ENCODE measurements around the gene ARAF.

ARAF gene

DNA sequence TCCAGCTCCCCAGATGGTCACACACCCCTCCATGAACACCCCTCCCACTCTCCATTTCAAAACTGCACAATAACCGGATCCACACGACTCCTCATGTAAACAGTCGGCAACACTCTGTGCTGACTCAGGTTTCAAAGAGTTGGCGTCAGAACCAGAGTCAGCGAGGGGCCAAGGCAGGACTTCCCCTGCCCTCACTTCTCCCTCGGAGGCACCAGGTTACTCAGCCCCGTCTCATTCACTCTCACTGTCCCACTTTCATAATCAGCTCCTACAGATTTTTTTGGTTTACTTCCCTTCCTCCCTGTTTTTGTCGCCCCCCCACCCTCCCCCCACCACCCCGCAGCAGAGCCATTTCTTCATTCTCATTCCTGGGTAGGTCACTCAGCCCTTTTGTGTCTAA, 18.5 kb downstream of the ARAF start:
- no peak overlapping the region for H3K4me3 ChIP-seq (ENCODE audit: low read depth, low read length)
- H3K27me3 ChIP-seq (ENCODE audit: control insufficient read depth, insufficient read depth, low read length) = no peaks in the 10 kb centered on the region
- H3K9me3 ChIP-seq (ENCODE audit: control insufficient read depth, insufficient read depth, low read length) = no peaks in the 10 kb centered on the region
- H3K9ac ChIP-seq (ENCODE audit: low read depth, low read length) = no peak overlapping the region
- peaks cover 3% of the 10 kb centered on the region for H3K36me3 ChIP-seq (ENCODE audit: control insufficient read depth, insufficient read depth, low read length)
- H3K4me1 ChIP-seq (ENCODE audit: control insufficient read depth, insufficient read depth, low read length) = peaks cover 4% of the 10 kb centered on the region

- no peak within 1 kb of the TSS for H3K9ac ChIP-seq (ENCODE audit: low read depth, low read length)
- no peaks in the 10 kb centered on the region for H3K36me3 ChIP-seq (ENCODE audit: control insufficient read depth, insufficient read depth, low read length)
- peaks cover 2% of the 10 kb centered on the region for H3K4me1 ChIP-seq (ENCODE audit: control insufficient read depth, insufficient read depth, low read length)
- no peaks in the 10 kb centered on the region for H3K9me3 ChIP-seq (ENCODE audit: control insufficient read depth, insufficient read depth, low read length)
- H3K4me3 ChIP-seq (ENCODE audit: low read depth, low read length) = peak within 1 kb of the TSS; percentile 45
- no peaks in the 10 kb centered on the region for H3K27me3 ChIP-seq (ENCODE audit: control insufficient read depth, insufficient read depth, low read length)
Observed at GRCh38 chrX:47581731-47582647, 21.0 kb downstream of the ARAF start, which contains the start of gene TIMP1. Gene TIMP1, plus strand, starts transcription at chrX:47582436. Its CDS starts 980 bp downstream, at chrX:47583416.

DNA sequence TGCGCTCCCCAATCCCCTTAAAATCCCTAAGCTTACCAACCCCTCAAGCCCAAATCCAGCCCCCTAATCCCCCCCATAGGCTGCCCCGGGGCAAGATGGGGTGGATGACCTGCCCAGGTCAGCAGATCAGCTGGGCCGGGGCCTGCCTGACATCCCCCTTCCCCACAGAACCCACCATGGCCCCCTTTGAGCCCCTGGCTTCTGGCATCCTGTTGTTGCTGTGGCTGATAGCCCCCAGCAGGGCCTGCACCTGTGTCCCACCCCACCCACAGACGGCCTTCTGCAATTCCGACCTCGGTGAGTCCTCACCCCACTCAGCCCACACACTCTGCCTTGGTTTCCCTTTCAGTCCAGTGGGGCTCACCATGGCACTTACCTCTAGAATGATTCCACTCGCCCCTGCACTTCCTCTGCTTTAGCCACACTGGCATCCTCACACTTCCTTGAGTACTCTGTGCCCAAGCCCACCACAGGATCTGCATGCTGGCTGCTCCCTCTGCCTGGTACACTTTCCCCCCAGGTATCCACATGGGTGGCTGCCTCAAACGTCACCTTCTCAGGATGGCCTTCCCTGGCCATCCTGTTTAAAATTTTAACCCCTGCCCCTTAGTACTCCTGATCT, 22.3 kb downstream of the ARAF start:
- H3K4me1 ChIP-seq (ENCODE audit: control insufficient read depth, insufficient read depth, low read length) = peaks cover 2% of the 10 kb centered on the region
- H3K9me3 ChIP-seq (ENCODE audit: control insufficient read depth, insufficient read depth, low read length) = no peaks in the 10 kb centered on the region
- no peaks in the 10 kb centered on the region for H3K36me3 ChIP-seq (ENCODE audit: control insufficient read depth, insufficient read depth, low read length)
- no peak overlapping the region for H3K4me3 ChIP-seq (ENCODE audit: low read depth, low read length)
- H3K9ac ChIP-seq (ENCODE audit: low read depth, low read length) = no peak overlapping the region
- no peaks in the 10 kb centered on the region for H3K27me3 ChIP-seq (ENCODE audit: control insufficient read depth, insufficient read depth, low read length)

DNA sequence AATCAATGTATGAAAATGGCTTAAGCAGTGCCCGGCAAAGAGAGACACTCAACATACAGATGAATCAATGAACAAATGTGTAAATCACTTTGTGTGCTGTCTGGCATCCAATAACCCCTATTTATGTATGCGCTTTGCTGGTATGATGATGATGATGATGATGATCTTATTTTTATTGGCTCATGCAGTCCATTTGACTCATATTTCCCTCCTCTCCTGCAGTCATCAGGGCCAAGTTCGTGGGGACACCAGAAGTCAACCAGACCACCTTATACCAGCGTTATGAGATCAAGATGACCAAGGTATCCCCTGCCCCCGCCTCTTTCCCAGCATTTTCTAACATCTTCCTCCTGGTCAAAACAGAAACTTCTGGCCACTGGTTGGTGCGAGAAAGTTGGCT, 23.7 kb downstream of the ARAF start:
- no peaks in the 10 kb centered on the region for H3K36me3 ChIP-seq (ENCODE audit: control insufficient read depth, insufficient read depth, low read length)
- H3K9me3 ChIP-seq (ENCODE audit: control insufficient read depth, insufficient read depth, low read length) = no peaks in the 10 kb centered on the region
- no peak overlapping the region for H3K9ac ChIP-seq (ENCODE audit: low read depth, low read length)
- H3K27me3 ChIP-seq (ENCODE audit: control insufficient read depth, insufficient read depth, low read length) = no peaks in the 10 kb centered on the region
- H3K4me1 ChIP-seq (ENCODE audit: control insufficient read depth, insufficient read depth, low read length) = no peaks in the 10 kb centered on the region
- no peak overlapping the region for H3K4me3 ChIP-seq (ENCODE audit: low read depth, low read length)

GRCh38 chrX:47585273-47585672, 24.3 kb downstream of the ARAF start:
- Histone ChIP-seq H3K27me3 (ENCODE audit: control insufficient read depth, insufficient read depth, low read length) (no peaks in the 10 kb centered on the region), H3K4me3 (ENCODE audit: low read depth, low read length) (no peak overlapping the region), H3K4me1 (ENCODE audit: control insufficient read depth, insufficient read depth, low read length) (no peaks in the 10 kb centered on the region), H3K36me3 (ENCODE audit: control insufficient read depth, insufficient read depth, low read length) (no peaks in the 10 kb centered on the region), H3K9me3 (ENCODE audit: control insufficient read depth, insufficient read depth, low read length) (no peaks in the 10 kb centered on the region), H3K9ac (ENCODE audit: low read depth, low read length) (no peak overlapping the region)

- H3K4me1 ChIP-seq (ENCODE audit: control insufficient read depth, insufficient read depth, low read length) = no peaks in the 10 kb centered on the region
- H3K9ac ChIP-seq (ENCODE audit: low read depth, low read length) = no peak overlapping the region
- no peaks in the 10 kb centered on the region for H3K9me3 ChIP-seq (ENCODE audit: control insufficient read depth, insufficient read depth, low read length)
- no peak overlapping the region for H3K4me3 ChIP-seq (ENCODE audit: low read depth, low read length)
- H3K27me3 ChIP-seq (ENCODE audit: control insufficient read depth, insufficient read depth, low read length) = no peaks in the 10 kb centered on the region
- H3K36me3 ChIP-seq (ENCODE audit: control insufficient read depth, insufficient read depth, low read length) = no peaks in the 10 kb centered on the region
Observed at GRCh38 chrX:47586043-47586787, 25.2 kb downstream of the ARAF start.

GRCh38 chrX:47587091-47587891, 26.3 kb downstream of the ARAF start:
- Histone ChIP-seq H3K9ac (ENCODE audit: low read depth, low read length) (no peak overlapping the region), H3K9me3 (ENCODE audit: control insufficient read depth, insufficient read depth, low read length) (no peaks in the 10 kb centered on the region), H3K36me3 (ENCODE audit: control insufficient read depth, insufficient read depth, low read length) (no peaks in the 10 kb centered on the region), H3K4me3 (ENCODE audit: low read depth, low read length) (no peak overlapping the region), H3K4me1 (ENCODE audit: control insufficient read depth, insufficient read depth, low read length) (no peaks in the 10 kb centered on the region), H3K27me3 (ENCODE audit: control insufficient read depth, insufficient read depth, low read length) (no peaks in the 10 kb centered on the region)

DNA sequence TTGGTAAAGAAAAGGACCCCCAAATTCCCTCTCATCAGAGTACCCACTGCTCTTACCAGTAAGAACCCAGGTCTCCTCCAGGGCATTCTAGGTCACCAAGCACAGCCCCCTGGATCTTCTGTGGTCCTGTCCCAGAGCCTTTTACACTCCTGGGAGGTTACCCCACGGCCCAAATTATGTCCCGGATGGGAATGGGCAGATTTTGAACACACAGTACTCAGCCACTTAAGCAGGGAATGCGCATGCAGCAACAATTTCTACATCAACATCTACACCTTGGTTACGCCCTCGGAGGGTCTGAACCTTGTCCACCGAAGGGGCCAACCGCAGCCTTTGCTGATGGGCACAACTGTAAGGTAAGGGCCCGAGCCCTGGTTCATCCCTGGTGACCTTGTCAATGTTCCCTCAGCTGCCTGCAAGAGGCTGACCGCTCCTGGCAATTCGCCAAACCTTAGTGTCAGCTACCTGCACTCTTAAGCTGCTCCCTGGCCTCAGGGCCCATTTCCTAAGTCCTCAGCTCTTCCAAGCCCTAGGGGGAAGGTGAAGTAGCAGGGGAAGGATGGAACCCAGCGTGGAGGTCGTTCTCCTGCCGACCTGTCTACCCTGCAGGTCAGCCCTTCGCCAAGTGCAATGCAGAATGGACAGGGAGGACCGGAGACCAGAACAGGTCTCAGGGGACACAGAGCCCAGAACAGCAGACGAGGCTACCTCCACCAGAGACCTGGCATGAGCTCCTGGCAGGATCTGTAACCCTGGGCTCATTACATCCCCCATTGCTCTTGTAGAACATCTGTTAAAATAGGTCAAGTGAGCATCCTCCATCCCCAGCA, 27.1 kb downstream of the ARAF start:
- Histone ChIP-seq H3K4me3 (ENCODE audit: low read depth, low read length) (no peak overlapping the region), H3K9ac (ENCODE audit: low read depth, low read length) (no peak overlapping the region), H3K36me3 (ENCODE audit: control insufficient read depth, insufficient read depth, low read length) (no peaks in the 10 kb centered on the region), H3K27me3 (ENCODE audit: control insufficient read depth, insufficient read depth, low read length) (no peaks in the 10 kb centered on the region), H3K4me1 (ENCODE audit: control insufficient read depth, insufficient read depth, low read length) (no peaks in the 10 kb centered on the region), H3K9me3 (ENCODE audit: control insufficient read depth, insufficient read depth, low read length) (no peaks in the 10 kb centered on the region)

DNA sequence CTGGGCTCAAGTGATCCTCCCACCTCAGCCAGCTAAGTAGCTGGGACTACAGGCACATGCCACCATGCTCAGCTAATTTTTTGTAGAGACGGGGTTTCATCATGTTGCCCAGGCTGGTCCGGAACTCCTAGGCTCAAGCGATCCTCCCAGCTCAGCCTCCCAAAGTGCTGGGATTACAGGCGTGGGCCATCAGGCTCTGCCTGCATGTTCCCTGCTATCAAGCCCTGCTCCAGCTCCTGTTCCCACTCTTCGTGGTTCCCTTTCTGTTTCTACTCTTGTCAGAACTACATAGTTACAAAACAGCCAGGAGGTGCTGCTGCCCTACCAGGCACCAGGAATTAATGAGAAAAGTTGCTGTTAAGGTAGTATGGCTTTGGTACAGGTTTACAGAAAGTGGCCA, 30.0 kb downstream of the ARAF start:
- Histone ChIP-seq H3K4me3 (ENCODE audit: low read depth, low read length) (no peak overlapping the region), H3K4me1 (ENCODE audit: control insufficient read depth, insufficient read depth, low read length) (no peaks in the 10 kb centered on the region), H3K9ac (ENCODE audit: low read depth, low read length) (no peak overlapping the region), H3K36me3 (ENCODE audit: control insufficient read depth, insufficient read depth, low read length) (no peaks in the 10 kb centered on the region), H3K9me3 (ENCODE audit: control insufficient read depth, insufficient read depth, low read length) (no peaks in the 10 kb centered on the region), H3K27me3 (ENCODE audit: control insufficient read depth, insufficient read depth, low read length) (no peaks in the 10 kb centered on the region)

- H3K27me3 ChIP-seq (ENCODE audit: control insufficient read depth, insufficient read depth, low read length) = no peaks in the 10 kb centered on the region
- H3K4me3 ChIP-seq (ENCODE audit: low read depth, low read length) = no peak overlapping the region
- no peaks in the 10 kb centered on the region for H3K36me3 ChIP-seq (ENCODE audit: control insufficient read depth, insufficient read depth, low read length)
- H3K9me3 ChIP-seq (ENCODE audit: control insufficient read depth, insufficient read depth, low read length) = no peaks in the 10 kb centered on the region
- H3K4me1 ChIP-seq (ENCODE audit: control insufficient read depth, insufficient read depth, low read length) = no peaks in the 10 kb centered on the region
- no peak overlapping the region for H3K9ac ChIP-seq (ENCODE audit: low read depth, low read length)
Observed at GRCh38 chrX:47593522-47593921, 32.5 kb downstream of the ARAF start.

Measured in iPS-15b (cell line).